SHP77 (cell line): ENCODE data around the gene LRRC52.

ENCODE experiments used
- DNase-seq, 2 experiments: peaks; one replicate each; lab custom pipeline; 2025; lab: John Stamatoyannopoulos, UW

LRRC52 gene

GRCh38 chr1:165543532-165544438 lies at the start of gene LRRC52:
LRRC52 (plus strand) TSS chr1:165544000; CDS start chr1:165544297, 297 bp downstream.
- DNase-seq, result peak; percentile 35 to 75

GRCh38 chr1:165494949-165495857 lies 48.6 kb upstream of the LRRC52 start:
- DNase-seq, result no peak

- DNase-seq, result no peak
Observed at GRCh38 chr1:165495858-165496205, 48.0 kb upstream of the LRRC52 start.

GRCh38 chr1:165496501-165496900 lies 47.3 kb upstream of the LRRC52 start:
- DNase-seq, result no peak

- DNase-seq, result no peak
Observed at GRCh38 chr1:165497069-165498013, 46.5 kb upstream of the LRRC52 start.

GRCh38 chr1:165501330-165501969 lies 42.4 kb upstream of the LRRC52 start:
- DNase-seq, result no peak

GRCh38 chr1:165501970-165502348 lies 41.8 kb upstream of the LRRC52 start:
- DNase-seq, result no peak

GRCh38 chr1:165507570-165507969 lies 36.2 kb upstream of the LRRC52 start:
- DNase-seq, result no peak

GRCh38 chr1:165508291-165508690 lies 35.5 kb upstream of the LRRC52 start:
- no peak for DNase-seq

- DNase-seq, result no peak
Observed at GRCh38 chr1:165512816-165513215, 31.0 kb upstream of the LRRC52 start.

GRCh38 chr1:165516469-165516868 lies 27.3 kb upstream of the LRRC52 start:
- DNase-seq, result no peak

- no peak for DNase-seq
Observed at GRCh38 chr1:165520646-165521045, 23.2 kb upstream of the LRRC52 start.

- DNase-seq, result no peak
Observed at GRCh38 chr1:165524639-165525285, 19.0 kb upstream of the LRRC52 start.

GRCh38 chr1:165525708-165526107 lies 18.1 kb upstream of the LRRC52 start:
- DNase-seq, result no peak

GRCh38 chr1:165527251-165528007 lies 16.4 kb upstream of the LRRC52 start:
- no peak for DNase-seq

GRCh38 chr1:165531021-165531420 lies 12.8 kb upstream of the LRRC52 start:
- no peak for DNase-seq

GRCh38 chr1:165532053-165532452 lies 11.7 kb upstream of the LRRC52 start:
- no peak for DNase-seq

- DNase-seq, result no peak
Observed at GRCh38 chr1:165533254-165533653, 10.5 kb upstream of the LRRC52 start.

GRCh38 chr1:165536016-165536415 lies 7.8 kb upstream of the LRRC52 start:
- no peak for DNase-seq
